NCI-H146 treated with DMSO at 0.1 percent for 48 hours (cell line): ENCODE results near the gene LMNB1.
"Not testable (repeated sequence)": the region's sequence is repeated elsewhere in the genome, so short reads cannot be mapped to it uniquely, and the experiment has no call there.

ENCODE experiments used
- DNase-seq: peaks from one replicate; lab custom pipeline; 2025; ENCODE audit not compliant: unreplicated experiment; lab: John Stamatoyannopoulos, UW

LMNB1 gene

GRCh38 chr5:126777975-126778674, 1.2 kb downstream of the LMNB1 start:
- peak; percentile 81 for DNase-seq

DNA sequence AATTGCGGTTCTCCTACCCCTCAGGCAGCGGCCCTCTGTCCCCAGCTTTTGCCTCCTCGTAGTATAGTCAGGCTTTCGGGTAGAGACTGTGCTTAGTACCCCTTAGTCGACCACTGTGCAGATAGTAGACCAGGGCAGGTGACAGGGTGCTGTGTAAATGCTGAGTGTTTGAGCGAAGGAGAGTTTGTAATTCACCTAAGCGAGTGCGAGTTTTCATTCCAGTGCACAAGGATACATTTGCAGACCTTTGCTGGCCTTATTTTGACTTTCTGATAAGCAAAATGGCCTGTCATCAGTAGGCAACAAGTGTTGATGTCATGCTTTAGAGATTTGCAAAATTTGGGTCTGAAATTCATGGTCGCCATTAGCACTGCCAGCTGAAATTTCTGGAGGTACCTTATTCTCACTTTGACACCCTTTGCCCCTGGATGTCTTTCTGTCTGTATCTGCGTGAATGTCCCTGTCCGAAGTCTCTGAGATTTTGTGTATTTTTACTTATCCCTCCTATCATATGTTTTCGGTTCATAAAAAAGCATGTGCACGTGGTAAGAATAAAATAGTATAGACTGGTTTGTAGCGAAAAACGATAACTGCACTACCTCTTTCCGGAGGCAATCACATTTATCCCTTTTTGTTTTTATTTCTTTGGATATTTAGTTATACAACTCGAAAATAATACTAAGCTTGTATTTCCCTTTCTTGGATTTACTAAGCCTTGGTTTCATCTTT, 1.9 kb downstream of the LMNB1 start:
- DNase-seq = no peak

GRCh38 chr5:126780165-126780827, 3.4 kb downstream of the LMNB1 start:
- DNase-seq = peak; percentile 34

DNA sequence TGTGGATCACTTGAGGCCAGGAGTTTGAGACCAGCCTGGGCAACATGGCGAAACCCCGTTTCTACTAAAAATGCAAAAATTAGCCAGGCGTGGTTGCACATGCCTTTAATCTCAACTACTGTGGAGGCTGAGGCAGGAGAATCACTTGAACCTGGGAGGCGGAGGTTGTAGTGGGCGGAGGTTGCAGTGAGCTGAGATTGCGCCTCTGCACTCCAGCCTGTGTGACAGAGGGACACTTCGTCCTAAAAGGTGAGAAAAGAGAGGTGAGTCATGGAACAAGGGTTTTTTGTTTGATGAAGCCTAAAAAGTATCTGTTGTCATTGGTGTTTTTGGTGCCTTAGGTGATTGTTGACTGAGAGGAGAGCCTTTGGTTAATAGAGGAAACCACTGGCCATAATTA, 11.5 kb downstream of the LMNB1 start:
- not testable (repeated sequence) for DNase-seq

GRCh38 chr5:126793097-126793496, 16.2 kb downstream of the LMNB1 start:
- no peak for DNase-seq

GRCh38 chr5:126793648-126794047, 16.7 kb downstream of the LMNB1 start:
- not testable (repeated sequence) for DNase-seq

DNA sequence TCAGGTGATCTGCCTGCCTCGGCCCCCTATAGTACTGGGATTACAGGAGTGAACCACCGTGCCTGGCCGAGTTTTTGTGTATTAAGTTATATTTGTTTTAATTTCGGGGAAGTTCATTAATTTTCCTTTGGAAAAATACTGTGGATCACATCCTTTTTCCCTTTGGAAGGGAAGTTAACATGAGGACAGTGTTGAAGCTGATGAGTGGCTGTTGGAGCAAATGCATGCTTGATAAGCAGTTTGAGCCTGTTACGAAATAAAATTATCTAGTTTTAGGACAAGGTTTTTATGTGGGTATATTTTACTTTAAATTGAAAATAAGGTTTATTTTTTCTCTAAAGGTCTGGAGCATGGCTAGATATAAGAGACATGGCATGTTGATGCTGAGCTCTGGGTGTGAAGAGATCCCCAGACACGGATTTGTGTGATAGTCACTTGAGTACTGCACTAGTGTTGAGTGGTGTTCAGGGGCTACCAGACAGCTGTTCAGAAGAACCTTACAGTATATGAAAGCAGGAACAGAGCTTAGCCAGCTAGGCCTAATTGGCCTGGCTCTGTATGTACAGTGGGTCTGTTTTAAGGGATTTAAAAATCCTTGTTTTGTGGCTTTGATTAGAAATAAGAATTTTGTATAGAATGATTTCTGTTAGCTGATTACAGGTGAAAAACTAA, 17.4 kb downstream of the LMNB1 start:
- no peak for DNase-seq

GRCh38 chr5:126799780-126800179, 22.8 kb downstream of the LMNB1 start:
- DNase-seq = no peak

DNA sequence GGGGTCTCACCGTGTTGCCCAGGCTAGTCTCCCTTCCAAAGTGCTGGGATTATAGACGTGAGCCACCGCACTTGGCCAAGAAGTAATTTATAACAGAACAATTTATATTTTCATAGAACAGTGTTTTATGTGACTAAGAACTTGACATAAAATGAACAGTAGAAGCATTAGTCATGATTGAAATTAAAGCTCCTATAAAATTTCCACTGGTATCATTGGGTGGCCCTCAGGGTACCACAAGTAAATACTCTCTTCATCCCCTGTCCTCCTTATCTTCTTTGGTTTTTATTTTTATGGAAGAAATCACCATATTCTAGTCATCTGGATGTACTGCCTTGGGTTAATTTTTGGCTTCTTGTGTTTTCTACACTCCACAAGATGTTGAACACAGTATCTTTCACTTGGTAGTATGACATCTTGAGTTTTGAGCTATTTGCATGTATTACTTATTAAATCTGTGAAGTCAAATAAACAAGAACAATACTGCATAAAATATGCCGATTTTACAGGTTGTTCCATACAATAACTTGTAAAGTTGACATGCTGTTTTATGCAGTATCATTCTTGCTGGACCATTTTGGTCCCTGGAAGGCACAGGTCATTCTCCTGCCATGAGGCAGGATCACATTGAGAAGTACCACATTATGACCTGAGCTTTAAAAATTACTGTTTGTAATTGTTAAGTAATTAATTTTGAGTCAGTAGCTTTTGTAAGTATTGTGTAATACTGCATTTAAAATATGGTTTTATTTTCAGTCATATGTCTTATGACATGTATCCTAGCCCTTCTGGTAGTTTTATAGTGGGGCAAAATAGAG, 24.4 kb downstream of the LMNB1 start:
- no peak for DNase-seq

- DNase-seq = no peak
These were observed 25.0 kb downstream of the LMNB1 start for GRCh38 chr5:126801992-126802294.

- DNase-seq = no peak
These were observed 28.1 kb downstream of the LMNB1 start for GRCh38 chr5:126805063-126805462.

- no peak for DNase-seq
These were observed 31.6 kb downstream of the LMNB1 start for GRCh38 chr5:126808521-126808988.

DNA sequence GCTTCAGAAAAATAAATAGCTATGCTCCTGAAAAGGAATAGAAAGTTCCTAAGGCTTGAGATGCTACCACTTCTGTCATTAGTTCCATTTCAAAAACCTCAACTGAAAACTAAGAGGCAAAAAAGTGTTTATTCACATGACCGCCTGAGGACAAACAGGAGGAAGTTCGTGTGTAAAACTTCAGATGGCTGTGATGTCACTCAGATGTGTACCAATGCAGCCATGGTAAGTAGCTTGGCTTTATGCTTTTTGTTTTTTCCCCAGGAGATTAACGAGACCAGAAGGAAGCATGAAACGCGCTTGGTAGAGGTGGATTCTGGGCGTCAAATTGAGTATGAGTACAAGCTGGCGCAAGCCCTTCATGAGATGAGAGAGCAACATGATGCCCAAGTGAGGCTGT, 33.0 kb downstream of the LMNB1 start:
- DNase-seq = no peak

GRCh38 chr5:126810596-126811380, 33.9 kb downstream of the LMNB1 start:
- no peak for DNase-seq

- no peak for DNase-seq
These were observed 34.7 kb downstream of the LMNB1 start for GRCh38 chr5:126811515-126812198.

DNA sequence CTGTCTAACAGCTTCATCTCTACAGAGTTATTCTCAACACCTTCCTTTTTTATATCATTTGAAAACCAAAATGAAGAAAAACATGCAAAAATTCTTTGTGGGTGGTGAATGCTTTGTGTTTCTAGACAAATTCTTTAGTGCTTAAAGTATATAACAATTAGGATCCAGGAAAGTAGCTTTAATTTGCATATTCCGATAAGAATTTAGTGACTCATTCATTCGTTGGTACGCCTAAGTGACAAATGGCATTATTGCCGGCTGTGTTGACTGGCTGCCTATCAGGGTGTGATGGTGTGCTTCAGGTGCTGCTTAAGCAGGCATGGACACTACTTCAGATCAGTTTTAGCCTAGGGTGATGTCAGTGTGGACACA, 35.2 kb downstream of the LMNB1 start:
- DNase-seq = no peak

DNA sequence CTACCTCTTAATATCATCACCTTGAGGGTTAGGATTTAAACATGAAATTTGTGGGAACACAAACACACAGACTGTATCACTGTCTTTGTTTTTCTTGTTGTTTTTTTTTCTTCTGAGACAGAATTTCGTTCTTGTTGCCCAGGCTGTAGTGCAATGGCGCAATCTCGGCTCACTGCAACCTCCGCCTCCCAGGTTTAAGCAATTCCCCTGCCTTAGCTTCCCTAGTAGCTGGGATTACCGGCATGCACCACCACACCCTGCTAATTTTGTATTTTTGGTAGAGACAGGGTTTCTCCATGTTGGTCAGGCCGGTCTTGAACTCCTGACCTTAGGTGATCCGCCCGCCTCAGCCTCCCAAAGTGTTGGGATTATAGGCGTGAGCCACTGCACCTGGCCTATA, 36.9 kb downstream of the LMNB1 start:
- not testable (repeated sequence) for DNase-seq

GRCh38 chr5:126814721-126815404, 37.9 kb downstream of the LMNB1 start:
- no peak for DNase-seq

GRCh38 chr5:126816649-126817048, 39.7 kb downstream of the LMNB1 start:
- DNase-seq = no peak
